SK-N-SH (cell line): Measurements from ENCODE around the gene KCNH8. TPM values are rescaled to one million over a fixed set of nuclear protein-coding genes. Genes with fewer than 3 reads are reported as not detected.

Experiments used
- CTCF ChIA-PET: fragments of 300-600, 350-600 bp; formaldehyde crosslinking; extraction: SDS; loops from one replicate; lab custom pipeline; 2021; lab: Yijun Ruan, JAX
- POLR2A ChIA-PET: fragments of 350-600 bp; sonication (Branson Sonifier 250); formaldehyde crosslinking; extraction: SDS; loops from one replicate; lab custom pipeline; 2020; ENCODE audit warnings: antibody characterized with exemption, inconsistent platforms; lab: Yijun Ruan, JAX
- DNase-seq: peaks from one replicate; pipeline ENCODE4 v3.0.0; 2012
- H2AFZ ChIP-seq: fragments of 200-600 bp; sonication (generic); 2 replicates; pipeline ENCODE4 v1.8.1; 2016; ENCODE audit warnings: antibody characterized with exemption, mild to moderate bottlenecking, low read depth
- H3F3A ChIP-seq: fragments of 200-600 bp; sonication (generic); replicated peaks from 2 replicates; pipeline ENCODE3; 2016; ENCODE audit warnings: antibody characterized with exemption, mild to moderate bottlenecking; ENCODE audit not compliant: insufficient read depth
- H3K27ac ChIP-seq, 2 experiments: fragments of 200-500 bp in 1 of 2; fragments of 200-600 bp in 1 of 2; sonication (Bioruptor generic) in 1 of 2; sonication (generic), shearing (Covaris generic) in 1 of 2; 2 replicates each; pipeline versions ENCODE4 v1.5.1 to v1.6.1; 2014 to 2016; ENCODE audit warnings: low read depth in 2 of 2, inconsistent platforms in 1 of 2, low read length in 1 of 2, mild to moderate bottlenecking in 1 of 2, mixed read lengths in 1 of 2
- H3K27me3 ChIP-seq: fragments of 200-600 bp; sonication (generic), shearing (Covaris generic); 2 replicates; pipeline ENCODE4 v1.6.1; 2016; ENCODE audit warnings: mixed run types; ENCODE audit not compliant: insufficient read depth
- H3K36me3 ChIP-seq, 2 experiments: fragments of 200-500 bp in 1 of 2; fragments of 200-600 bp in 1 of 2; sonication (Bioruptor generic) in 1 of 2; sonication (generic) in 1 of 2; replicated peaks in 1 of 2; 2 replicates each; pipeline versions ENCODE3 to v1.5.1; 2014 to 2016; ENCODE audit warnings: low read length in 1 of 2, mild to moderate bottlenecking in 1 of 2; ENCODE audit not compliant: insufficient read depth in 2 of 2, control insufficient read depth in 1 of 2
- H3K4me1 ChIP-seq, 2 experiments: fragments of 200-500 bp in 1 of 2; fragments of 200-600 bp in 1 of 2; sonication (Bioruptor generic) in 1 of 2; sonication (generic), shearing (Covaris generic) in 1 of 2; 2 replicates each; pipeline versions ENCODE4 v1.5.1 to v1.6.1; 2014 to 2016; ENCODE audit warnings: low read depth in 1 of 2, low read length in 1 of 2, mixed run types in 1 of 2; ENCODE audit not compliant: insufficient read depth in 2 of 2, control insufficient read depth in 1 of 2
- H3K4me2 ChIP-seq: fragments of 200-600 bp; sonication (generic), shearing (Covaris generic); 2 replicates; pipeline ENCODE4 v1.6.1; 2017; ENCODE audit warnings: mixed run types
- H3K4me3 ChIP-seq, 2 experiments: fragments of 200-500 bp in 1 of 2; fragments of 200-600 bp in 1 of 2; sonication (Bioruptor generic) in 1 of 2; sonication (generic), shearing (Covaris generic) in 1 of 2; 2 replicates each; pipeline versions ENCODE4 v1.5.1 to v1.8.1; 2014 to 2016; ENCODE audit warnings: low read depth in 2 of 2, inconsistent platforms in 1 of 2, low read length in 1 of 2, mild to moderate bottlenecking in 1 of 2, mixed read lengths in 1 of 2, moderate library complexity in 1 of 2
- H3K79me2 ChIP-seq: fragments of 200-600 bp; sonication (generic); 2 replicates; pipeline ENCODE4 v1.8.1; 2017; ENCODE audit warnings: mild to moderate bottlenecking; ENCODE audit not compliant: insufficient read depth
- H3K9ac ChIP-seq: fragments of 200-600 bp; sonication (generic); 2 replicates; pipeline ENCODE4 v1.6.1; 2017; ENCODE audit warnings: mixed run types
- H3K9me2 ChIP-seq: fragments of 200-600 bp; sonication (generic); 2 replicates; pipeline ENCODE4 v1.6.1; 2017; ENCODE audit warnings: mixed run types
- H3K9me3 ChIP-seq: fragments of 200-600 bp; sonication (generic); 2 replicates; pipeline ENCODE4 v1.6.1; 2017; ENCODE audit warnings: mixed run types, mild to moderate bottlenecking, moderate library complexity
- H4K20me1 ChIP-seq: fragments of 200-600 bp; sonication (generic); 2 replicates; pipeline ENCODE4 v1.6.1; 2017; ENCODE audit warnings: mild to moderate bottlenecking, mixed run types; ENCODE audit not compliant: insufficient read depth
- CHD2 ChIP-seq: fragments of 150-350 bp; IDR thresholded peaks from 2 replicates; pipeline ENCODE4 v1.6.1; 2018; ENCODE audit warnings: low read length; ENCODE audit not compliant: partially characterized antibody
- FOXM1 ChIP-seq: IDR thresholded peaks from 2 replicates; pipeline ENCODE4 v1.4.0; 2012; ENCODE audit warnings: low read depth, mild to moderate bottlenecking
- GATA2 ChIP-seq: sonication (generic); formaldehyde crosslinking; IDR thresholded peaks from 2 replicates; pipeline ENCODE4 v1.5.0; 2020; ENCODE audit warnings: mild to moderate bottlenecking, missing genetic modification reagents
- JUND ChIP-seq: IDR thresholded peaks from 2 replicates; pipeline ENCODE4 v1.4.0; 2012
- PBX3 ChIP-seq: IDR thresholded peaks from 2 replicates; pipeline ENCODE4; 2012
- RCOR1 ChIP-seq: fragments of 150-350 bp; IDR thresholded peaks from 2 replicates; pipeline ENCODE4 v1.6.1; 2017; ENCODE audit warnings: antibody characterized with exemption, low read length
- RXRA ChIP-seq: IDR thresholded peaks from 2 replicates; pipeline ENCODE4 v1.4.0; 2012; ENCODE audit warnings: low read depth, mild to moderate bottlenecking, borderline replicate concordance
- SIN3A ChIP-seq: IDR thresholded peaks from 2 replicates; pipeline ENCODE4 v1.6.1; 2012; ENCODE audit warnings: low read depth, mild to moderate bottlenecking, low read length, moderate library complexity, borderline replicate concordance
- TAF1 ChIP-seq: IDR thresholded peaks from 2 replicates; pipeline ENCODE4 v1.6.1; 2012; ENCODE audit warnings: low read depth, mild to moderate bottlenecking, low read length, moderate library complexity, borderline replicate concordance
- WGBS: methylation state at CpG from one replicate; pipeline ENCODE4 v1.1.6; 2017; ENCODE audit warnings: low lambda C conversion rate; 5-methylcytosine and 5-hydroxymethylcytosine counted together
- polyA plus RNA-seq, 3 experiments: library from polyadenylated mRNA; depleted of rRNA; stranded (reverse); fragments of >200 nt; gene quantifications; 2 replicates each; pipeline ENCODE4 v1.2.3, GENCODE V29; 2012

KCNH8 gene
- polyA plus RNA-seq, 1 of the 3 experiments (the other 2 are of a cell fraction) = 0.05 TPM

DNA sequence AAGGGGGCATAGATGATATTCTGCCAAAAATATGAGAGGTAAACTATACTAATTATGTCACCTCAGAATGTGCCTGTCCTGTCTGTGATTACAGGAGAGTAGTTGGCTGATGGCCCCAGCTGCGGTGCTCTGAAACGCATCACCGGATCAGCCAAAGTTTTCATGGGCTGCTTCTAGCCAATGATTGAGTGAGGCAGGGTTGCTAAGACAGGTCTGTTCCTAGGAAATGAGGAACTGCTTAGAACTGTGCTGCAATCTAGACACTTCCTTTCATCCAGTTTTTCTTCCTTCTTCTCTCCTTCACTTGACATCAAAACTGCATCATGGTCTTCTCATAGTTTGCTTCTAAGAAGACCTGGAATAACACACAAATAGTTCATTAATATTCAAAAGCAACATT, 124.0 kb downstream of the KCNH8 start:
- no peaks in the 10 kb centered on the region for H3K4me1 ChIP-seq
- H3F3A ChIP-seq = no peaks in the 10 kb centered on the region
- H2AFZ ChIP-seq = no peak overlapping the region
- no peaks in the 10 kb centered on the region for H3K9me3 ChIP-seq
- no peak for TF ChIP-seq JUND
- no peak for TF ChIP-seq TAF1
- no peak for TF ChIP-seq RCOR1
- CTCF ChIA-PET = no interaction called here
- H3K27ac ChIP-seq = no peak overlapping the region
- no peaks in the 10 kb centered on the region for H3K27me3 ChIP-seq
- no peak overlapping the region for H3K4me3 ChIP-seq
- POLR2A ChIA-PET = no interaction called here
- H3K36me3 ChIP-seq = no peaks in the 10 kb centered on the region
- no peaks in the 10 kb centered on the region for H3K79me2 ChIP-seq
- no peak overlapping the region for H3K9ac ChIP-seq
- WGBS = 75% methylated on average over 3 of the region's 3 CpGs
- no peaks in the 10 kb centered on the region for H3K9me2 ChIP-seq
- H3K4me2 ChIP-seq = no peak overlapping the region
- H4K20me1 ChIP-seq = no peaks in the 10 kb centered on the region
- DNase-seq = no peak

- H3F3A ChIP-seq = no peaks in the 10 kb centered on the region
- no peak overlapping the region for H3K27ac ChIP-seq
- 16% methylated on average over 1 of the region's 1 CpG for WGBS
- no peaks in the 10 kb centered on the region for H3K9me3 ChIP-seq
- H3K4me3 ChIP-seq = no peak overlapping the region
- no peaks in the 10 kb centered on the region for H3K36me3 ChIP-seq
- TF ChIP-seq FOXM1 (no peak), SIN3A (no peak), RXRA (no peak), JUND (no peak)
- no peak overlapping the region for H3K9ac ChIP-seq
- H3K27me3 ChIP-seq = no peaks in the 10 kb centered on the region
- H3K4me2 ChIP-seq = no peak overlapping the region
- POLR2A ChIA-PET = no interaction called here
- CTCF ChIA-PET = no interaction called here
- H3K9me2 ChIP-seq = no peaks in the 10 kb centered on the region
- H3K4me1 ChIP-seq = no peaks in the 10 kb centered on the region
- H4K20me1 ChIP-seq = no peaks in the 10 kb centered on the region
- H2AFZ ChIP-seq = no peak overlapping the region
- DNase-seq = no peak
- no peaks in the 10 kb centered on the region for H3K79me2 ChIP-seq
Observed at GRCh38 chr3:19273091-19273490, 124.8 kb downstream of the KCNH8 start.

DNA sequence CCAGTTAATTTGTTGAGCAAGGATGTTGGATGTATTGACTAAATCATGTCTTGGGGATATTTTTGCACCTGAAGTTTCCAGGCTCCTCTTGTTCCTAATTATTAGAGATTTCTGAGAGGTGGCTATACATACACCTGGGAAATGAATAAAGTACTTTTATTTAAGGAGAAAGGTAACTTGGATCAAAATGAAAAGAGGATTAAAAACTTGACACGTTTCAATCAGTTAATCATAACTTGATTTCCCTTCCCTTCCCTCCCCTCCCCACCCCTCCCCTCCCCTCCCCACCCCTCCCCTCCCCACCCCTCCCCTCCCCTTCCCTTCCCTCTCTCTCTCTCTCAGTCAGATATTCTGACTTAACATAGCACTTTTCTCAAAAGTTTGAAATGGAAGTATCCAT, 126.3 kb downstream of the KCNH8 start:
- no peak for DNase-seq
- POLR2A ChIA-PET = no interaction called here
- Histone ChIP-seq H3K9me2 (no peaks in the 10 kb centered on the region), H3K9me3 (no peaks in the 10 kb centered on the region), H2AFZ (no peak overlapping the region), H3F3A (no peaks in the 10 kb centered on the region), H3K4me1 (no peaks in the 10 kb centered on the region), H3K9ac (no peak overlapping the region), H3K4me2 (no peak overlapping the region), H3K36me3 (no peaks in the 10 kb centered on the region), H3K4me3 (no peak overlapping the region), H4K20me1 (no peaks in the 10 kb centered on the region), H3K79me2 (no peaks in the 10 kb centered on the region), H3K27me3 (no peaks in the 10 kb centered on the region), H3K27ac (no peak overlapping the region)
- TF ChIP-seq GATA2 (CRISPR knock-in tag) = no peak
- no peak for TF ChIP-seq PBX3
- no peak for TF ChIP-seq FOXM1
- TF ChIP-seq CHD2 = no peak
- CTCF ChIA-PET = no interaction called here
- 13% methylated on average over 1 of the region's 1 CpG for WGBS
